Suprapubic skin (tissue), 4 donors: Measurements from ENCODE around the gene OSGEP. TPM values are rescaled to one million over a fixed set of nuclear protein-coding genes. Genes with fewer than 3 reads are reported as not detected.
A peak's percentile ranks its signal among the peaks of the same experiment; 100 is the strongest.

ENCODE experiments used
- DNase-seq, 2 donors: peaks; one replicate each; pipeline ENCODE4 v3.0.0-alpha.2; 2019; ENCODE audit warnings: low spot score in 2 of 2
- H3K27ac ChIP-seq: fragments of 200-600 bp; sonication (generic); one replicate; pipeline ENCODE4 v1.5.1; 2019
- H3K27me3 ChIP-seq: fragments of 200-600 bp; sonication (generic); one replicate; pipeline ENCODE4 v1.5.1; 2019
- H3K36me3 ChIP-seq: fragments of 200-600 bp; sonication (generic); one replicate; pipeline ENCODE4 v1.5.1; 2019
- H3K4me1 ChIP-seq: fragments of 200-600 bp; sonication (generic); one replicate; pipeline ENCODE4 v1.5.1; 2019
- H3K4me3 ChIP-seq: fragments of 200-600 bp; sonication (generic); one replicate; pipeline ENCODE4 v1.5.1; 2019; ENCODE audit warnings: mild to moderate bottlenecking
- H3K9me3 ChIP-seq: fragments of 200-600 bp; sonication (generic); one replicate; pipeline ENCODE4 v1.5.1; 2019
- EP300 ChIP-seq: sonication (generic); formaldehyde crosslinking; IDR thresholded peaks from one replicate; pipeline ENCODE4 v1.6.1; 2017; ENCODE audit warnings: antibody characterized with exemption
- POLR2A ChIP-seq, 2 donors: fragments of 450-650 bp; IDR thresholded peaks; one replicate each; pipeline ENCODE4 v1.6.1; 2017; ENCODE audit warnings: antibody characterized with exemption in 2 of 2, mild to moderate bottlenecking in 2 of 2, moderate library complexity in 2 of 2
- POLR2AphosphoS5 ChIP-seq, 3 donors: sonication (generic); formaldehyde crosslinking; IDR thresholded peaks; one replicate each; pipeline ENCODE4 v1.6.1; 2017; ENCODE audit warnings: antibody characterized with exemption in 3 of 3
- WGBS: methylation state at CpG from one replicate; pipeline ENCODE4 v1.1.5; 2018; 5-methylcytosine and 5-hydroxymethylcytosine counted together
- total RNA-seq, 4 donors: library from RNA; depleted of rRNA; stranded (reverse); fragments of >200 nt; gene quantifications; one replicate each; pipeline ENCODE4 v1.1.0, GENCODE V29; 2016
- TF ChIP-seq, protein P1 (sequence below), 2 donors: fragments of 200-600 bp in 1 of 2; fragments of 450-650 bp in 1 of 2; sonication (generic) in 1 of 2; IDR thresholded peaks; one replicate each; pipeline ENCODE4 v1.5.1; 2016 to 2019; ENCODE audit warnings: antibody characterized with exemption in 2 of 2, mild to moderate bottlenecking in 1 of 2, moderate library complexity in 1 of 2

OSGEP gene
- total RNA-seq, 4 donors from 2014 or later = 40.8 to 91.0 (median 44.8) TPM

DNA sequence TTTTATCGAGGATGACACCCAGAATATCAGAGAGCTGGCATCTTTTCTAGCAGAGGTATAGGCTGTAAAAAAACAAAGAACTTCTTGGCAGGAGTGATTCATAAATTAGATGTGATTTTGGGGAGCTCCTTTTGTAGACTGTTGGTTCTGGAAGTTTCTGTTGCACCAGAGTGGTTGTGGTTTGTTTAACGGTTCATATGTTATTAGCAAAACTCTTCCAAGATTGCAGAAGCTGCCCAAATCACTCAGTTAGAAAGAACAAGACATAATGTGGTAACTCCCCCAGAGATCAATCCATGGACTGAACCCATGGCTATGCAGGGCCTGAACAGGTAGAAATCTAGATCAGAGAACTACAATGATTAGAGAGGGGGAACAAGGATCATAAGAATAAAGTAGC, 44.0 kb upstream of the OSGEP start:
- WGBS = 60% methylated on average over 2 of the region's 2 CpGs
- Histone ChIP-seq H3K27ac (no peak overlapping the region), H3K4me3 (no peak overlapping the region), H3K27me3 (no peaks in the 10 kb centered on the region), H3K36me3 (no peaks in the 10 kb centered on the region), H3K4me1 (peaks cover 18% of the 10 kb centered on the region), H3K9me3 (no peaks in the 10 kb centered on the region)
- TF ChIP-seq POLR2AphosphoS5 (IDR thresholded peaks at IDR 0.05) (no peak), EP300 (no peak), POLR2A (IDR thresholded peaks at IDR 0.05) (no peak)
- TF ChIP-seq, protein P1, sequence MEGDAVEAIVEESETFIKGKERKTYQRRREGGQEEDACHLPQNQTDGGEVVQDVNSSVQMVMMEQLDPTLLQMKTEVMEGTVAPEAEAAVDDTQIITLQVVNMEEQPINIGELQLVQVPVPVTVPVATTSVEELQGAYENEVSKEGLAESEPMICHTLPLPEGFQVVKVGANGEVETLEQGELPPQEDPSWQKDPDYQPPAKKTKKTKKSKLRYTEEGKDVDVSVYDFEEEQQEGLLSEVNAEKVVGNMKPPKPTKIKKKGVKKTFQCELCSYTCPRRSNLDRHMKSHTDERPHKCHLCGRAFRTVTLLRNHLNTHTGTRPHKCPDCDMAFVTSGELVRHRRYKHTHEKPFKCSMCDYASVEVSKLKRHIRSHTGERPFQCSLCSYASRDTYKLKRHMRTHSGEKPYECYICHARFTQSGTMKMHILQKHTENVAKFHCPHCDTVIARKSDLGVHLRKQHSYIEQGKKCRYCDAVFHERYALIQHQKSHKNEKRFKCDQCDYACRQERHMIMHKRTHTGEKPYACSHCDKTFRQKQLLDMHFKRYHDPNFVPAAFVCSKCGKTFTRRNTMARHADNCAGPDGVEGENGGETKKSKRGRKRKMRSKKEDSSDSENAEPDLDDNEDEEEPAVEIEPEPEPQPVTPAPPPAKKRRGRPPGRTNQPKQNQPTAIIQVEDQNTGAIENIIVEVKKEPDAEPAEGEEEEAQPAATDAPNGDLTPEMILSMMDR (IDR thresholded peaks at IDR 0.05) = no peak
- no peak for DNase-seq

- TF ChIP-seq POLR2A (IDR thresholded peaks at IDR 0.05) = no peak
- no peaks in the 10 kb centered on the region for H3K27me3 ChIP-seq
- H3K27ac ChIP-seq = no peak overlapping the region
- DNase-seq = no peak
- no peaks in the 10 kb centered on the region for H3K36me3 ChIP-seq
- H3K4me3 ChIP-seq = no peak overlapping the region
- no peaks in the 10 kb centered on the region for H3K9me3 ChIP-seq
- peaks cover 24% of the 10 kb centered on the region for H3K4me1 ChIP-seq
- 57% methylated on average over 8 of the region's 8 CpGs for WGBS
These were observed 40.5 kb upstream of the OSGEP start for GRCh38 chr14:20494935-20495766.

DNA sequence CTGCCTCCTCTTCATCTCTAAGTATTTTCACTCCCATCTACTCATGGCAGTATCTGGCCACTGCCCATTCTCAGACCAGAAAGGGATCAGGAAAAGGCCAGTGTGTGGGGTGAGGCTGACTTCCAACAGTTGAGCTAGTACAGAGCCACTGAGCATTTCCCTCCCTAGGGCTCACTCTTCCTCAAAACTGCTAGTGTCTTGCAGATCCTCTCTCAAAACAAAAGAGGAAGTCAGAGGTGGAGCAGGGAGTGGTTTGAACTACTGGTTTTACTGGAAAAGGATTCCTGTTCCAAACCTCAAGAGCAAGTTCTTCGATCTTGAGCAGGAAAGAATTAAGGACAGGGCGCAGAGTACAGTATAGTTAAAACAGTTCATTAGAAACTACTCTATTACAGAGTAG, 39.0 kb upstream of the OSGEP start:
- Histone ChIP-seq H3K27me3 (no peaks in the 10 kb centered on the region), H3K4me3 (no peak overlapping the region), H3K4me1 (peaks cover 30% of the 10 kb centered on the region), H3K36me3 (no peaks in the 10 kb centered on the region), H3K9me3 (no peaks in the 10 kb centered on the region), H3K27ac (peak overlapping the region; percentile 8)
- TF ChIP-seq EP300 = no peak
- TF ChIP-seq POLR2A (IDR thresholded peaks at IDR 0.05) = no peak
- TF ChIP-seq, protein P1 (IDR thresholded peaks at IDR 0.05) = no peak
- TF ChIP-seq POLR2AphosphoS5 (IDR thresholded peaks at IDR 0.05) = no peak
- 18% methylated on average over 2 of the region's 2 CpGs for WGBS
- DNase-seq = no peak

DNA sequence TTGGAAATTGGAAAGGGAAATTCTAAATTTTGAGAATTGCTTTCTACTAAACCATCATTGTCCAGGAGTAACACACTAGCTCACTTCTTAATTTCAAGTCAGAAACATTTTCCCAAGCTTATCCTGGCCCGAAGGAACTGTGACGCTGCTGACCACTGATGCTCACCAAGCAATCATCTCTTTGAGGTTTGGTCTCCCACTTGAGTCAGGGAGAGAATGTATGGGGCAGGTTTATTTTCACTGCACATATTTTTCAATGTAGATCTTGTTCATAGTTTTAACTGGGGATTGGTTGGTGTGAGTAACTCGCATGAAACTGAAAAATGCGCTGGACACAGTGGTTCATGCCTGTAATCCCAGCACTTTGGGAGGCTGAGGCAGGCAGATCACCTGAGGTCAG, 37.9 kb upstream of the OSGEP start:
- H3K4me3 ChIP-seq = no peak overlapping the region
- H3K4me1 ChIP-seq = peaks cover 30% of the 10 kb centered on the region
- WGBS = 97% methylated on average over 4 of the region's 4 CpGs
- H3K9me3 ChIP-seq = no peaks in the 10 kb centered on the region
- TF ChIP-seq POLR2A (IDR thresholded peaks at IDR 0.05) (no peak), POLR2AphosphoS5 (IDR thresholded peaks at IDR 0.05) (no peak)
- TF ChIP-seq, protein P1 (IDR thresholded peaks at IDR 0.05) = no peak
- DNase-seq = no peak
- H3K27ac ChIP-seq = no peak overlapping the region
- no peaks in the 10 kb centered on the region for H3K36me3 ChIP-seq
- H3K27me3 ChIP-seq = no peaks in the 10 kb centered on the region

DNA sequence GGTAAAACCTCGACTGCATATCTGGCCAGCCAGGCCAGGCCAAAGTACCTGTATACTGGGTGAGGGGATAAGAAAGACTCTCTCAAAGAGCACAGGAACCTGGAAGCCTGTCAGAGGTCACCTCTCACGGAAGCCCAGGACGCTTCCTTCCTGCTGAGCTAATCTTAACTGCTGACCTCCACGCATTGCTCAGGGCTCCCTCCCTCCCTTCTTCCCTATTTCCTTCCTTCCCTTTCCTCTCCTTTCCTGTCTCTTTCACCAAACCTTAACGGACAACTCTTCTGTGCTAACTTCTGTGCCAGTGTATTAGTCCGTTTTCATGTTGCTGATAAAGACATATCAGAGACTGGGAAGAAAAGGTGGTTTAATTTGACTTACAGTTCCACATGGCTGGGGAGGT, 36.0 kb upstream of the OSGEP start:
- Histone ChIP-seq H3K4me3 (no peak overlapping the region), H3K36me3 (no peaks in the 10 kb centered on the region), H3K27me3 (no peaks in the 10 kb centered on the region), H3K27ac (no peak overlapping the region), H3K9me3 (no peaks in the 10 kb centered on the region), H3K4me1 (peaks cover 30% of the 10 kb centered on the region)
- TF ChIP-seq POLR2AphosphoS5 (IDR thresholded peaks at IDR 0.05) = no peak
- TF ChIP-seq, protein P1 (IDR thresholded peaks at IDR 0.05) = no peak
- no peak for TF ChIP-seq POLR2A (IDR thresholded peaks at IDR 0.05)
- no peak for TF ChIP-seq EP300
- WGBS = 57% methylated on average over 6 of the region's 6 CpGs
- no peak for DNase-seq
